IPS-11a (cell line): ENCODE measurements around the gene GALNT10.

Source experiments
- H3K4me3 ChIP-seq: one replicate; pipeline ENCODE4 v1.5.1; 2013; ENCODE audit warnings: low read depth, low read length, control low read depth

GALNT10 gene

DNA sequence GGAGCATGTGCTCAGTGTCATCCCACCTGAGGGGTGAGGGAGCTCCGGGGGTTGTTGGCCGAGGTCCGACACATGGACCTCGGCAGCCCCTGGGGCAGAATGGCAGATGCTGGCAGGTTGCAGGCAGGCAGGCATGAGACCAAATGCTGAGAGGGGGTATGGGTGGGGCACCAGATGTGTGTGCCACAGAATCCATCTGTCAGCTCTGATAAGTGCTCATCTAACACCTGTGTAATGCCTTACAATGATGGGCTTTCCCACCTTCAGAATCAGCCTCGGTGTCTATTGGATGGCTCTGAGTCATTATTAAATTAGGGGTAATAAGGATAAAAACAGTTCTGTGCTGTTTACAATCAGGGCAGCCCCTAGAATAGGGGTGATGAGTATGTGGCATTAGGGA lies 182.1 kb downstream of the GALNT10 start:
- no peak overlapping the region for H3K4me3 ChIP-seq

DNA sequence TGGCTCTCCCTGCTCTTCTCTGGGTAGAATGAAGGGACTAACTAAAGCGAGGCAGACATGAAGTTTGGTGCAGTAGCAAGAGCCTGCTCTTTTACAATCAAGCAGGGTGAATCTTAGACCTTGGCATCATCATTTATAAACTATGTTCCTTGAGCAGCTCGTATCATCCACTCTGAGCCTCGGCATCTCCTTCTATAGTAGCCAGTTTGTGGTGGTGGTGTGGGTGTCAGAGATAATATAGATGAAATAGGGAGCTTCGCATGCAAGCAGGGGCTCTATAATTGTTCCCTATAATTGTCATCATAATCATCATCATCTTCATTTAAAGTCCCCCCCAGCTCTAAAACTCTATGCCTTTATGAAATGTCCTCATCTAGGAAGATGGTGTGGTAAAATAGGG lies 182.8 kb downstream of the GALNT10 start:
- H3K4me3 ChIP-seq = no peak overlapping the region

DNA sequence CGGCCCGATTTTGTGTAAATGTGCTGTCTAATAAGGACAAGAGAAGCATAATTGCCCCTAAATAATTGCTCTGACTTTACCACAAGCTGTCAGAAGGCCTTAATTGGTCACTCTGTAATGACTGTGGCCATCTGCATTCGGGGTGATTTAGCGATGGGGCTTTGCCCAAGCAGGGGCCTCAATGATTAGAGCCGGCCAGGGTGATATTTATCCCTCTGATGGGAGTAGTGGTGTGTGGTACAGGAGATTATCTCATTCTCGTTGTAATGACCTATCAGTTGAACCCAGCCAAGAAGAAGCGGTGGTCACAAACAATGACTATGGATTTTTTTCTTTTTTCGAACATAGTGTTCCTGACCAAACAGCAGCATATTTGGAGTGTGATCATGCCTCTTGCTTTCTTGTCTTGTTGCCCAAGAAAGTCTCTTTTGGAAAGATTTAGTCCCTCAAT lies 183.2 kb downstream of the GALNT10 start:
- no peak overlapping the region for H3K4me3 ChIP-seq

DNA sequence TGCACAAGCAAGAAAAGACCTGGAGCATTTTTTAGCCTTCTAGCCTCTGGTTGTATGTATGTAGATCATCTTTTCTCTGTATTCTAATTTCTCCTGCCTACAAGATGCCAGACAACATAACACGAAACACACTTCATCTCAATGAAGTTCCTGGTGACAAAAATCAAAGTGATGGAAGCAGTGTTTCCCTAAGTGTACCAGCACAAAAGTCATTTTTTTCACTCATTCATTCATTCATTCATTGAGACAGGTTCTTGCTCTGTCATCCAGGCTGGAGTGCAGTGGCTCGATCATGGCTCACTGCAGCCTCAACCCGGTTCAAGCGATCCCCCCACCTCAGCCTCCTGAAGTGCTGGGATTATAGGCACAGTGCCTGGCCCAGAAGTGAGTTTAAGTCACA lies 183.7 kb downstream of the GALNT10 start:
- no peak overlapping the region for H3K4me3 ChIP-seq

DNA sequence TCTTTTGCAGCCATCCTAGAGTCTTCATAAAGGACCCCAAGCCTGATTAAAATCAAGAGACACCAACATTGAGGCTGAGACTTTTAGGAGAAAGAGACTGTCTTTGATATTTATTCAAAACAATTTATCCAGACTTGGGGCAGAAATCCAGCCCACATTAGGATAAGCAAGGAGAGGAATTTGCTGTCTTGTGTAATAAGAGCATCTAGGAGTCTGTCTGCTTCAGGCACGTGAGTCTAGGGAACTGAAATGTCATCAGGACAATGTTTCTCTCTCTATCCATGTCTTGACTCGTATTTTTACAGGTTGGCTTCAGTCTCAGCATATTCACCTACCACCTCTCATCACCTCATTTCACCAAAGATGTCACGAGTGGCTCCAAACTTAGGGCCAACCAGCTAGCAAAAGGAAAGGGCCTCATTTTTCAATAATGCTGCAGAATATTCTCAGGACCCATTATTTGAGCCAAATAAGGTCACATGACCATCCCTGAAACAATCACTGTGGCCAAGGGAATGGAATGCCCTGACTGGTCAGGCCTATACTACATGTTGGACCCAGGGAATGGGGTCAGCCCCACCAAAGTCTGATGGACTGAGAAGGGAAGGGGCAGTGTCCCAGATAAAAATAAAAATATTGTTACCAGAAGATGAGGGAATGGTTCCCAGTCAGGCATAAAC lies 184.9 kb downstream of the GALNT10 start:
- H3K4me3 ChIP-seq = no peak overlapping the region

DNA sequence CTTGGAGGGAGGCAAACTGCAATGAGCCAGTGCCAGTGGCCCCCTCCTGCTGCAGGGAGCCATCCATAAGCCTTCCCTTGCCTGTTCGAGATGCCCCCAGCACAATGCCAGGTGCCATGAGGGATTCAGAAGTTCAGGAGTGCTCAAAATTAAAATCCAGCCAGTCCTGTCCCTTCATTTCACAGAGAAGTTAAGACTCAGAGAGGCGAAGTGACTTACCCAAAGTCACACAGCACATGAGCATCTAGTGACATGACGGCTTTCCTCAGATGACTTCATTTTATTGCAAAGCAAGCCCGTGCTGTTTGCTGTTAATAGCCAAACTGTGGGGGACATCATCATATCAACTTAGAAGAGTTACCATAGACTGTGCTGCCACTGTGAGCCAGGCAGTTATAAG lies 185.9 kb downstream of the GALNT10 start:
- no peak overlapping the region for H3K4me3 ChIP-seq

DNA sequence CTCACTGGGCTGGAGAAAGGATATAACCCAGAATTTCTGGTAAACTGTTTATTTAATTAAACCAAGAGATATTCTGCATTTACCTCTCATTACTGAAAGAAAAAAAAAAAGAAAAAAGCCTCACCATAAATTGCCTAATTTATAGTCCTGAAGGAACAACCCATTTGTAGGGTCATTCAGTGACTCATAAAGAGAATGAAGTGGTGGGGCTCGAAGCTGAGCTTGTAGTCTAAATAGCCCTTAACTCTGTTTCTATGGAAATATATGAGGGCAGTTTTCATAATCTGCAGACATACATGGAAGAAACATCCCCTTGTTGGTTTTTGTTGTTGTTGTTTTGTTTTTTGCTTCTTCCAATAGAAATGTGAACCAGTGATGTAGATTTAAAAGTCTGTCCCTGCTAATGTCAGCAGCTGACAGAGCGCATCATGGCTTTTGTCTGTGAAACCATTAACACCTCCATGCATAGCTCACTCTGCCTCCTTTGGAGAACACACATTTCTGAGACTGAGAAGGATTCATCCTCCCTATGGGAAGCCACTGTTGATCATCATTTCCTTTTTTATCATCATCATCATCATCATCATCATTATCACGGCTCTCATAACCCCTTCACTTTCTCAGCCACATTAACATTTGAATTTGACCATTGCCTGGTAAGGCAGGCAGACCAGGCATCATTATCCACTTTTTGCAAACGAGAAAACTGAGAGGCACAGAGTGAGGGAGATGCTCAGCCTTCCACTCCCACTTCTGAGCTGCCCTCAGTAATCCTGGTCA lies 187.4 kb downstream of the GALNT10 start:
- no peak overlapping the region for H3K4me3 ChIP-seq

DNA sequence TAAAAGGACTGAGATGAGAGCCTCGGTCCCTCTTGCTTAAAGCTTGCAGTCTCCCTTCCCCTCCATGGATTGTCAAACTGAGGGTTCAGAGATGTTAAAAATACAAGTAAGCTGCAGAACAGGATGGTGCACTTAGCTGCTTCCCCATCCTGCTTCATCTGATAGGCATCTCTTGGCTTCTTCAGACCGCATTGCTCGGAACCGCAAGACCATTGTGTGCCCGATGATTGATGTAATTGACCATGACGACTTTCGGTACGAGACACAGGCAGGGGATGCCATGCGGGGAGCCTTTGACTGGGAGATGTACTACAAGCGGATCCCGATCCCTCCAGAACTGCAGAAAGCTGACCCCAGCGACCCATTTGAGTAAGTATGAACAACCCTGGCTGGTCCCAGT lies 189.7 kb downstream of the GALNT10 start:
- H3K4me3 ChIP-seq = no peak overlapping the region

DNA sequence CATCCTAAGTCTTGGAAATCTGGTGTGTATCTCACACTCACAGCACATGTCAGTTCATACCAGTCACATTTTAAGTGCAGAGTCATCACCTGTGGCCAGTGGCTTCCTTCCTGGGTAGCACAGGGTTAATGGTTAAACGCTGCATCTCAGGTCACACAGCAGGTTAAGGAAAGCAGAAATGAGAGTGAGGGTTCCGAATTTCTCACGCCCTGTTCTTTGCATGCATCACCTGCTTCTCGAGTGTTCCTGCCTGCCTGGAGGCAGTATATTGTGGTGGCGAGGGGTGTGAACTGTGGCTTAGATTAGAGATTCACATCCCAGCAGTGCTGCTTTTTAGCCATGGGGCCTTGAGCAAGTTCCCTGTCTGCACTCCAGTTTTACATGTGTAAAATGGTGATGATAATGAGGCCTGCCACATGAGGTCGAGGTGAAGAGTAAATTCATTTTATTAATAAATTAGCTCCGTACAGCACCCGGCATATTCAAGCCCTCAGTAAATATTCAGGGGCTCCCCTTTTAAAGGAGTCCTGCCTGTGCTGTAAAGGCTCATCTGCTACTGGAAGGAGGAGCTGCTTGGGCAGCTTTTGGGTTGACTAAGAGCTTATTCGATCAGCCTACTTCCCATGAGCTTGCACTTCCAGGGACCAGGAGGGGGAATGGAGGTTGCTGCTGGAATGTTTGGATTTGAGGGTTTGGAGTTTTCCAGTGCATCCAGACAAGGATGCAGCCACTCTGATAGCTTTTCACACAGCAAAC lies 194.1 kb downstream of the GALNT10 start:
- no peak overlapping the region for H3K4me3 ChIP-seq

DNA sequence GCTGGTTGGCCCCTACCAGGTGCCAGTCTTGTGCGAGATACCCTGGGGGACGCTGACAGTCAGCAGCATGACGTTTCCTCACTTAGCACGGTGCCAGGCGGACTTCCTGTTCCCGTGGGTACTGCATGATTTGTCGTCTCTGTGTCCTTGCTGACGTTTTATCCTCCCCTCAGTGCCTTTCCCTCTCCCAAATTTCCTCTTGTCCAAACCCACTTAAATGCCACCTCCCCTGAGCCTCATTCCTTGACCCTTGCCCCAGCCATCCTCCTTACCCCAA lies 194.6 kb downstream of the GALNT10 start:
- H3K4me3 ChIP-seq = no peak overlapping the region

DNA sequence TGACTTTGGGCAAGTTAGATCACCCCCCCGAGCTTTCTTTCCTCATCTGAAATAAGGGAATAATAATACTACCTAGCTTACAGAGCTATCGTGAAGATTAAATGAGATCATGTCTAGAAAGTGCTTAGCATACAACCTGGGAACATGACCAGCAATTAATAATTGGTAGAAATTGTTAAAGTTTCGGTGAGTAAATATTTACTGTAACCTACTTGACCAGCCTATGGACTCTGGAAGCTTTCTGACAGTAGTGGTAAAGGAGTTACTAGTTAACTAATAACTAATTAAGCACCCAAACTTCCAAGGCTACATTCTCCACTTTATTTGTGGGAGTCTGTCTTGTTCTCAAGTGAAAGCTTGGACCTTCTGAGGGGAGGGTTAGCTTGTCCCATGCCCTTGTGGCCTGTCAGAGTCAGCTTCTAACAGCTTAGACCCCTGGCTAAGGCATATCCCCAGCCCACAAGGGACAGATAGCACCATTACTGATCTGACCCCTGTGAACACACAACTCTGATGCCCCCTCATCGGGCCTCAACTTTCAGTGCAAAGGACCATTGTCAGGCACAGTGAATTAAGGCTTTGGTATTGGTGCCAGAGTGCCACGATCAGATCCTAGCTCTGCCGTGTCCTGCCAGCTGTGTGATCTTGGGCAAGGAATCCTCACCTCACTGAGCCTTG lies 196.6 kb downstream of the GALNT10 start:
- no peak overlapping the region for H3K4me3 ChIP-seq

DNA sequence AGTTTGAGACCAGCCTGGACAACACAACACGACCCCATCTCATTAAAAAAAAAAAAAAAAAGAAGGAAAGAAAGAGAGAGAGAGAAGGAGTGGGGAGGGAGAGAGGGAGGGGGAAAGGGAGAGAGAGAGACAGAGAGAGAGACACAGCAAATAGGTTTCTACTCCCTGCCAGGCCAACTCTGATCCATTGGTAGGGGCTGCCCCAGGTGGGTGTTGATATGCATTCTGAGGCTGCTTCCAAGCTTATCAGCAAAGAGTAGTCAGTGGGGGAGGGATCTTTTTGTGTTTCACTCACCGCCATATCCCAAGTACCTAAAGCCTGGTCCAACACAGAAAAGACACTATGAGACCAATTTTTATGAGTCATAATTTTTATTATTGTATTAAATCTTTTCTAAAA lies 198.3 kb downstream of the GALNT10 start:
- no peak overlapping the region for H3K4me3 ChIP-seq

DNA sequence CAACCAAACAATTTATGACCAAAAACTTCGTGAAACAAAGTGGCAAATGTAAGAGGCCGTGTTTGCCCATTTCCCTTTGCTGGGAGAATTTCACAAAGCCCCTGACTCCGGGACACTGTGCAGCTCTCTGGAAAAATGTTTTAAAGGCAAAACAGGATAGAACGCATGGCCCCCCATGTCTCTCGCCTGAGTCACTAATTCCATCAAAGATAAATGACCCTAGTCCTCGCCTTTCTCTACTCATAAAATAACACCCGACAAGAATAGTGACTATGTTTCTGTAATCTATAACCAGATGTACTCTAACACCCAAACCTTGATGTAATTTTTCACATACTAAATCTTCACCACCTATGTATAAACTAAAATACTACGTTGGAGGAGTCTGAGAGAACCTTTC lies 199.6 kb downstream of the GALNT10 start:
- H3K4me3 ChIP-seq = no peak overlapping the region

DNA sequence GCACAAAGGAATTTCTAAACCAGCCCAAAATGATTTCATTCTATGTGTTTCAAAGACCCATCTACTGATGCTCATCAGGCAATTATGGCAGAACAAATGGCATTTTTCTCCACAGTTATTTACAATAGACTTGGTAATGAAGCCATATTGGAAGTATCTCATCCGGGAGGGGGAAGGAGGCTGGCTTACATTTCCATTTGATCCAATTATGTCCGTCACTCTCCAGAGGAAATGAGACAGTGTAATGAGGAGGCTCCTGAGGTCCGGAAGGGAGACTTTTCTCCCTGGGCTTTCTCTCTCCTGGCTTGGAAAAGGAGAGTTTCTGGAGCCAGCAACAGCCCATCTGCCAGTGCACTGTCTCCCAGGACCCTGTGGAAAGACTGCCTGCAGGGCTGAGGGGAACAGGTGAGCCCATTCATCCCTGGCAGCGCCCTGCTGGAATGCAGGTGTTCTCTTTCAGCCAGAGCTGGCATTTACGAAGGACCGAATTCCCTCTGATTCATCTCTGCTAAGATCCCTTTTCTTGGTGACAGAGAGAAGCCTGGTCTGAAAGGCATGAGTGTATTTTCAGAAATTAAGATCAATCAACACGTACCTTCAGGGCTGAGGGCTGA lies 200.3 kb downstream of the GALNT10 start:
- no peak overlapping the region for H3K4me3 ChIP-seq

DNA sequence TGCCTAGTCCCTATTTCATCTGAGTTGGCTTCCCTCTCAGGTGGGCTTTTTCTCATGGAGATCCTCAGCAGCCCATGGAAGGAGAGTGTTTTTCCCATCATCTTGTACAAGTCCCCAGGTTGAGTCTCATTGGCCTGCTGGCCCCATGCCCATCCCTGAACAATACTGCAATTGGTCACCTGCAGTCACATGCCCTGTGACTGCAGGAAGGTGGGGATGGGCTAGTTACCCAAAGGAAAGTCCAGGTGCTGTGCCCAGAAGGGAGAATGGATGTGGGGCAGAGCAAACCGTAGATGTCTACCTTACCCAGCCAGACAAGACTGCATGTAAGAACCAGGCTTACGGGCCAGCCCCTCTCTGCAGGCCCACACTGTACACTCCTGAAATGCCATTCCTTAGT lies 201.3 kb downstream of the GALNT10 start:
- no peak overlapping the region for H3K4me3 ChIP-seq

DNA sequence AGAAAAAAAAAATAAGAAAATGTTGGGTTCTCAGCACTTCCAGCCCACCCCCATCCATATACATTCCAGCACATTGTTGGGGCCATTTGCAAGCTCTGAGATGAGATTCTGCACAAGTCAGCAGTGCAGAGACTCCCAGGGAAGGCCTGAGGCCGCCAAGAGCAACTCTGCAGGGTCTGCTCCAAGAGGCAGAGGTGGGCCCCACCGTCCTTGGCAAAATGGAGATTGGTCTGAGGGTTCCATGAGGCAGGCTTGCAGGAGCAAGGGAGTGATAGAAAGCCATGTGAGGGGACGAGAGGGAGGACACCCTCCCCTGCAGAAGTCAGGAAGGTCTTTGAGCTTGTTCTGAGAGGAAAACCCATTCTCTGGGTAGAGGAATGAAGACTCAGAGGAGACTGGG lies 203.3 kb downstream of the GALNT10 start:
- no peak overlapping the region for H3K4me3 ChIP-seq

DNA sequence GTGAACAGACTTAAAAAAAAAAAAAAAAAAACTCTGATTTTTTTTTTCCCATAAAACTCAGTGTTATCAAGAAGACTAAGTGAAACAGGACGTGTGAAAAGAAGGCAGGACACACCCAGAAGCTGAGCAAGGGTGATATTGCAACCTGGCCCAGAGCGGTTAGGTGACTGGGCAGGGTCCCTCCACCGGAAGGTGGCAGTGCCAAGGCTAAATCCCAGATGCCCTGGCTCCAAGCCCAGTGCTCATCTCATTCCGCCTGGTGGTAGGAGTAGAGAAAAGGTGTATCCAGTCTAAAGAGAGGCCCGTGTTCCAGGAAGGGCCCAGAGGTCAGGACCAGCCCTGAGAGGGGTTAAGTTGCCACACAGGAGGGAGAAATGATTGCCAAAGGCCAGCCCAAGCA lies 203.8 kb downstream of the GALNT10 start:
- H3K4me3 ChIP-seq = no peak overlapping the region

DNA sequence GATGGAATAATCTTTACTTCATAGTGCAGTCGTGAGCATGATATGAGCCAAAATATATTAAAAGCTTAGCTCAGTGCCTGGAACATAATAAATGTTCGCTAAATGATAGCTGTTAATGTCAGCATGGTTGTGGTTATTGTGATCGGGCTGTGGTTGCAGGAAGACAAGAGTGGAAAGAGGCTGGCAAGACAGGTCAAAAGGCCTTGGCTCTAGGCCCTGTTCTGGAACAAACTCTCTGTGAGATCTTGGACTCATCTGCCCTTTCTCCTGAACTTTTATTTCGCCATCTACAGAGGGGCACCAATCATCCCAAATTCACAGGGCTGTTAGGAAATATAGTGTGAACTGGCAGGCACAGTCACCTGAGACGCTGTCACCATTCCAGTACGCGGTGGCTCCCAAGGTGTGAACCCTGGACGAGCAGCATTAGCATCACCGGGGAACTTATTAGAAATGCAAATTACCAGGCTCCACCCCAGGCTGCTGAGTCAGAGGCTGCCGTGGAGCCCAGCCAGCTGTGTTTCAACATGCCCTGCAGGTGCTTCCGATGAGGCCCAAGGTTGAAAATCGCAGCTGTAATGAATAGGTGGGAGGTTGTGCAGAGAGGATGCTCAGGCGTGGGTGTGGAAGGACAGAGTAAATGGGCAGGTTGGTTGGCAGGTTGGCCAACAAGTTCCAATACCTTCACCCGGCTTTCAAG lies 205.0 kb downstream of the GALNT10 start:
- no peak overlapping the region for H3K4me3 ChIP-seq

DNA sequence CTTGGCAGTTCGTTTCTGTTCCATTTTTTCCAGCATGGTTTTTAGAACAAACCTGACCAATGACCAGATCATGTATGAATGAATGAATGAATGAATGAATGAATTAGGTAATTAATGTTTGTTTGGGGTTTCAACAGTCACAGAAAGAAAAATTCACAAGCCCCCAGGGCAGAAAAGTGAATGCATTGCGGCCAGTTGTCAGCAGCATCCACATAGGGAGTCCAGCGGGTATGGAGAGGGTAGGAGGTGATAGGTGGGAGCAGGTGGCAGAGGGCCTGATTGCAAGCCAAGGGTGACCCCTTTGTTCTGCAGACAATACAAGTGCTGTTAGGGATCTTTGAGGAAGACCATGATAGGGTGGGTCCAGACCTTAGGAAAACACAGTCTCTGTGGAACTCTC lies 205.6 kb downstream of the GALNT10 start:
- H3K4me3 ChIP-seq = no peak overlapping the region

DNA sequence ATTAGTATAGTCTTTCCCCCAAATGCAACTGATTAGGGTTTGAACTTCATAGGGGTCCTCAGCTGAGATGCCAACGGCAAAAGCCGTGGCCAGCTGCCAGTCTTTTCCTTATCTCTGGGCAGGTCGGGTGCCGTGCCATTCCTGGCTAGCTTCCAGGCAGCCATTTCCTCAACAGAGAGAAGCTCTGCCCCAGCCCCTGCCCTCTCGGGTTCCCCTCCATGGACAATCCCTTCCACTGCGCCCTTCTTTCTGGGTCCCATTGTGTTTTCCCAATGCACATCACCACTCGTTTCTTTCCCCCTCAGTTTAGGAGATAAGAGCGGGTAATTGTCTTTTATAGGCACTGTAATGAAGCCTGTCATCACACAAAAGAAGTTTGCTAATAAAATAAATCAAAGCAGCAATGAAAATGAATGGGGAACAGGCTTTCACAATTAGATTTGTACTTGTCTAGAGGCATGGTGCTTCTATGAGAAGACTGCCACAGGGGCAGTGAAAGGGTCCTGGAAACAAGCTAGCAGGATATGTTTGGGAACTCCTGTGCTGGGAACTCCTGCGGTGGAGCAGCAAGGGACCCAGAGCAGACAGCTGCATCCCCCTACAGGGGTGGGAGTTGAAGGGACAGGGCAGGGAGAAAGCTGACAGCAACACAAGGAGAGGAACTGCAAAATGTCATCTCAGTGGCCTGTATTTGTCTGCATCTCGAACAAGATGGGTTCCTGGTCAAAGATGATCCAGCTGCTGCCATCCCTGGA lies 207.3 kb downstream of the GALNT10 start:
- no peak overlapping the region for H3K4me3 ChIP-seq
